GM21390 (cell line): ENCODE data around the gene QSOX1.

Experiments
- ATAC-seq: cut with Tn5 transposase; IDR thresholded peaks from one replicate; pipeline ENCODE4 v1.9.1; 2021; ENCODE audit not compliant: unreplicated experiment

QSOX1 gene

GRCh38 chr1:180211860-180212229, 57.2 kb downstream of the QSOX1 start:
- no peak for ATAC-seq

- ATAC-seq: no peak
Observed at GRCh38 chr1:180213401-180214170, 58.9 kb downstream of the QSOX1 start.

- ATAC-seq: no peak
Observed at GRCh38 chr1:180215856-180216625, 61.4 kb downstream of the QSOX1 start.

- ATAC-seq: no peak
Observed at GRCh38 chr1:180217006-180217405, 62.3 kb downstream of the QSOX1 start.

GRCh38 chr1:180218806-180219765, 64.4 kb downstream of the QSOX1 start:
- no peak for ATAC-seq

GRCh38 chr1:180219776-180220175, 65.1 kb downstream of the QSOX1 start:
- ATAC-seq: no peak

GRCh38 chr1:180221462-180221861, 66.8 kb downstream of the QSOX1 start:
- ATAC-seq: no peak

- ATAC-seq: no peak
Observed at GRCh38 chr1:180224902-180225301, 70.2 kb downstream of the QSOX1 start.

- no peak for ATAC-seq
Observed at GRCh38 chr1:180225403-180225802, 70.7 kb downstream of the QSOX1 start.

GRCh38 chr1:180227861-180228647, 73.4 kb downstream of the QSOX1 start:
- ATAC-seq: no peak

GRCh38 chr1:180228648-180229482, 74.2 kb downstream of the QSOX1 start:
- ATAC-seq: peak; percentile 15

- peak; percentile 50 for ATAC-seq
Observed at GRCh38 chr1:180229483-180230415, 75.1 kb downstream of the QSOX1 start, which contains the start of gene LHX4. Gene LHX4 (plus strand): TSS chr1:180230264. CDS start chr1:180230530, 266 bp downstream.

GRCh38 chr1:180230416-180230790, 75.7 kb downstream of the QSOX1 start:
- no peak for ATAC-seq

- ATAC-seq: no peak
Observed at GRCh38 chr1:180230791-180231505, 76.3 kb downstream of the QSOX1 start.

- no peak for ATAC-seq
Observed at GRCh38 chr1:180231506-180231921, 76.8 kb downstream of the QSOX1 start.

- no peak for ATAC-seq
Observed at GRCh38 chr1:180231936-180232335, 77.3 kb downstream of the QSOX1 start.

- ATAC-seq: no peak
Observed at GRCh38 chr1:180232521-180233043, 77.9 kb downstream of the QSOX1 start.
